Activated CD8-positive, alpha-beta memory T cell treated with anti-CD3 and anti-CD28 coated beads, Interleukin-2, amount 50 U/mL, for 48 hours (primary cell): ENCODE measurements around the gene SOX6.
"Not testable (repeated sequence)": the region's sequence is repeated elsewhere in the genome, so short reads cannot be mapped to it uniquely, and the experiment has no call there.

ENCODE experiments used
- DNase-seq: peaks from one replicate; pipeline ENCODE4 v3.0.0-alpha.2; 2020

Gene SOX6

DNA sequence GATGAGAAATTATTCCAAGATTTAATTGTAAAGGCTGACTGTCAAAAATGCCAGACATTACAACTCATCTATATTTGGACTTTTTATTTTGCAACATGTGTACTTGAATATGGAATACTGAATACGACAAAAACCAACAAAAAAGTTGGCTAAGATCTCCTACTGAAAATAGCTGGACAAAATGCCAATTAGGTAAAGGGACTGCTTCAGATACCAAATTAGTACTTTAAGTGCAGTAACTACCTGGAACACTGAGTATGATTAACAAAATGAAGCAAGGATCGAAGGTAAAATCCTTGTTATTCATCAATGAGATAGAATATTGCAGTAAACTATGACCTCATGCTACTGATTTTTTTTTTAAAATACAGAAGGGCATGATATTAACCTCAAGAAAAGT, 173.8 kb downstream of the SOX6 start:
- DNase-seq: no peak

- DNase-seq: no peak
These were observed 175.5 kb downstream of the SOX6 start for GRCh38 chr11:16180868-16181267.

- no peak for DNase-seq
These were observed 176.7 kb downstream of the SOX6 start for GRCh38 chr11:16179676-16180075.

GRCh38 chr11:16178273-16178672, 178.1 kb downstream of the SOX6 start:
- DNase-seq: no peak

- DNase-seq: no peak
These were observed 178.7 kb downstream of the SOX6 start for GRCh38 chr11:16177688-16178087.

DNA sequence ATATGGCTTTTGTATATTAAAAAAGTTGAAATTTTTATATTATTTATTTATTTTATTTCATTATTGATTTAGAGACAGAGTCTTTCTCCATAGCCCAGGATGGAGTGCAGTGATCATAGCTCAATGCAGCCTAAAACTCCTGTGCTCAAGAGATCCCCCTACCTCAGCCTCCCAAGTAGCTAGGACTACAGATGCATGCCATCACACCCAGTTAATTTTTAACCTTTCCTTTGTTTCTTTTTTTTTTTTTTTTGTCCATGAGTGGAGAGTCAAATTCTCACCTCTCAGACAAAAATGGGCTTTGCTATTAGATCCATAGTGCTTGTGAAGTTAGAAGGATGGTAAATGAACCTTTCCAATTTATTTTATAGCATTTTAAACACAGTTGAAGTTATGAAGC, 182.5 kb downstream of the SOX6 start:
- no peak for DNase-seq

GRCh38 chr11:16171882-16172281, 184.5 kb downstream of the SOX6 start:
- DNase-seq: no peak

- DNase-seq: no peak
These were observed 186.1 kb downstream of the SOX6 start for GRCh38 chr11:16169956-16170847.

DNA sequence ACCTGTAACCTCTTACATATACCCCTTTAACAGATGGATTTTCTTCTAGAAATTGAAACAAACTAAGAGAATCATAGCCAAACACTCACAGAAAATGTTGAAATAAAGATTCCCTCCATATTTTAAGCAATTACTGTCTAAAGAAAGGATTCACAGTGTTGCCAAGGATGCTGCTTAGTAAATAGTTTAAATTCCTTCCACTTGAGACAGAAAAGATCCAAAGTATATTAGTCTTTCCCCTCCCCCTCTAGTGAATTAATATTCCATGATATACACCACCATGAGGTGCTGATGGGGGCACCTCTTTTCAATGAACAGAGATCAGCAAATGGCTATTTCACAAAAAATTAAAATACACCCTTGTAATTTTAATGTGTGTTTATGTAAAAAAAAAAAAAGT, 186.8 kb downstream of the SOX6 start:
- DNase-seq: no peak

GRCh38 chr11:16167706-16168487, 188.4 kb downstream of the SOX6 start:
- DNase-seq: no peak

DNA sequence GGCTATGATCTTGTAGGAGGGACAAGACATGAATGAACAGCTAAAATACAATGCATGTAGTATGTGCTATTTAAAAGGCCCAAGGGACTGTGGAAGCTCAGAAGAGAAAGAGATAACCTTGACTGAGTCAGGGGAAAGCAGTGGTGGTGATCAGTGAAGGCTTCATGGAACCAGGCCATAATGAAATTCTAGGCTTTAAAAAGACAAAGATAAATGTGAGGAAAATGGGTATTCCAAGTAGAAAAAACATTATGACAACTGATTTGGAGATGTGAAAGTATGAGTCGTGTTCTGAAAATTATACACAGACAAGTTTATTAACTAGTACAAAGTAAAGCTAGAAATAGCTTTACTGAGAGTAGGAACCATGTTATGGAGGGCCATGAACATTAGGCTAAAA, 189.8 kb downstream of the SOX6 start:
- no peak for DNase-seq

- DNase-seq: no peak
These were observed 196.2 kb downstream of the SOX6 start for GRCh38 chr11:16160146-16160545.

DNA sequence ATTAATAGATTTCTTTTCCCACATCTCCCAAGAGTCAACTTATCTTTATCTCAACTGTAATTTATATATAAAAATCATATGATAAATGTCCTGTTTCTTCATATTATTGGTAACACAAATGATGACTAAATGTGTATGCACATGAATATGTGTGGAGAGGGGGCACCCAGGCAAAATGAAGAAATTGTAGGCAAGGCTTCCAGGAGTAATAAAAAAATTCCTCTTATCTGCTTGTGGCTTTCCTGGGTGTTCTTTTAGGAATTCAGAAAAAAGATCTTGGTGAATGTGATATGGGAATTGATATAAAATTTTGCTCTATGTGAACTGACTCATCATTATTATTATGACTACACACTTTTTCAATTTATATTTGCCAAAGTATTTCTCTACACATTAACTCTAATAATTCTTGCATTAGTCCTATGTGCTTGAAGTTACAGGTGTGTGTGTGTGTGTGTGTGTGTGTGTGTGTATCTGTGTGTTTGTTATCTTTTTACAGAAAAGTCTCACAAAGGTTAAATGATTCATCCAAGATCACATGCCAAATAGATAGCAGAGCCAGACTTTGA, 197.8 kb downstream of the SOX6 start:
- no peak for DNase-seq

DNA sequence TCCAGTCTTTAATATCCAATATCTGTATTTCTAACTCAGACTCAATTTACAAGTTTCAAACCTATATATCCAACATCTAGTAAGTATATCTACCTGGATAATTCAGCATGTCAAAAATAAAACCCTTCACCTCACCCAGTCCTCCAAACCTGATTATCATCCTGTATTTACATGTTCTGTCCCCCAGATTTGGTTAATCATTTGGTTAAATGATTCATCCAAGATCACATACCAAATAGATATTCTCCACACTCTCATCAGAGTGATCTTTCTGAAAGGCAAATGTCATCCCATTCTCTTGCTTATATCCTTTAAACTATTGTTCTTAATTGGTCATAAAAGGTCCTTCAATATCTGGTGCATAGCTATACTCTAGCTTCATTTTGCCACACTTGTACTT, 199.0 kb downstream of the SOX6 start:
- no peak for DNase-seq

- no peak for DNase-seq
These were observed 200.9 kb downstream of the SOX6 start for GRCh38 chr11:16155448-16155847.

DNA sequence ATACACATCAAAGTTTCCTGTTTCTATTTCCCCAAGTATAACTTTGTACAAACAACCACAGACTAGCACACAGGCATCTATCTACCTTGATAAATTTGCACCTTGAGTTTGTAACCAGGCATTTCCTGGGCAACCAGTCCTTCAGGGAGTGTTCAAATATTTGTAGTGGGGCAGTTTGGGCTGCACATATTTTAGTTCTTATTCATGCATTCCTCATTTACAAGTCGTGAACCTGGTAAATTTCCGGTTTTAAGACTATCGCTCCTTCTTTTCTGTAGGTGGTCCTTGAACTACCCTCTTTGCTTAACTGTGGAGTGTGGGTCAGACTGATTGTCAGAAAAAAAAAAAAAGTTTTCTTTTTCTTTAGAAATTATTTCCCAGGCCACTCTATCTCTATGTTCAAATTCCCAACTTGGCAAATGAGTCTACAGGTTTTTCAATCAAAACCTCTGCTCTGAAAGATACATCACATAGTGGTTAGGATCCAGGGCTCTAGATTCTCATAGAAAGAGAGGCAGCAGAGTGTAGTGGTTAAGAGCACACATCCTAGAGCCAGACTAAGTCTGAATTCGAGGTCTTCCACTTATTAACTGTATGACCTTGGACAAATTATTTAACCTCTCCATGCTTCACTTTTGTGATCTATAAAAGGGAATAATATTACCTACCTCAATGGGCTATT, 201.5 kb downstream of the SOX6 start:
- no peak for DNase-seq

- no peak for DNase-seq
These were observed 202.4 kb downstream of the SOX6 start for GRCh38 chr11:16153951-16154350.

DNA sequence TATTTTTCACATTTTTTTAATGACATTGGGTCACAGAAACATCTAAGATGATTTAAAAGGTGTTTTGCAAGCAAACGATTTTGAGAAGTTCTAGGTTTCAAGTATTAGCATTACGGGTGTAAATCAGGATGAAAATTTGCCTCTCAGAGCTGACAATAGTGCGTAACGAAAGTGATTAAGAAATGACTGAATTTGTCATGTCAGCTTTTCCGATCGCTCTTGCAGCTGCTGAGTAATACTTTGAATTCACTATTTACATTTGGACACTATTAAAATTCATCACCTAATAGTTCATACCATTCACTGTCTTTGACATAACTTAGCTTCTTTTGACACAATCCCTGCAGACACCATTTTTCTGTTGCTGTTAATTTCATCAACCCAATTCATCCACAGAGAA, 205.2 kb downstream of the SOX6 start:
- no peak for DNase-seq

GRCh38 chr11:16149476-16149875, 206.9 kb downstream of the SOX6 start:
- no peak for DNase-seq

GRCh38 chr11:16148301-16148931, 207.9 kb downstream of the SOX6 start:
- no peak for DNase-seq

DNA sequence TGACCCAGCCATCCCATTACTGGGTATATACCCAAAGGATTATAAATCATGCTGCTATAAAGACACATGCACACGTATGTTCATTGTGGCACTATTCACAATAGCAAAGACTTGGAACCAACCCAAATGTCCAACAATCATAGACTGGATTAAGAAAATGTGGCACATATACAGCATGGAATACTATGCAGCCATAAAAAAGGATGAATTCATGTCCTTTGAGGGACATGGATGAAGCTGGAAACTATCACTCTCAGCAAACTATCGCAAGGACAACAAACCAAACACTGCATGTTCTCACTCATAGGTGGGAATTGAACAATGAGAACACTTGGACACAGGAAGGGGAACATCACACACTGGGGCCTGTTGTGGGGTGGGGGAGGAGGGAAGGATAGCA, 209.4 kb downstream of the SOX6 start:
- DNase-seq: not testable (repeated sequence)

- DNase-seq: not testable (repeated sequence)
These were observed 214.7 kb downstream of the SOX6 start for GRCh38 chr11:16141614-16142013.

DNA sequence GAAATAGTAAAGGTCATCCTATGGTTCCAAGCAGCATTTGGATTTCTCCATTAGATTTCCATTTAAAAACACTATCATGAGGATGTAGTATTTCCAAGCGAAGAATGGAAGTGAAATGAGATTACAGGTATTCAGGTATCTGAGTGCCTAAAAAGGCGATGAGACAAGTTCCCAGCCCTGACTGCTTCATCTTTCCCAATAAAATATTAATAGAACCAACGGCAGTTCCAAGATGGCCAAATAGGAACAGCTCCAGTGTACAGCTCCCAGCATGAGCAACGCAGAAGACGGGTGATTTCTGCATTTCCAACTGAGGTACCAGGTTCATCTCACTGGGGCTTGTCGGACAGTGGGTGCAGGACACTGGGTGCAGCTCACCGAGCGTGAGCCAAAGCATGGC, 215.2 kb downstream of the SOX6 start:
- DNase-seq: not testable (repeated sequence)
